Fibroblast of skin of back (primary cell): ENCODE measurements around the gene CALR.
A peak's percentile ranks its signal among the peaks of the same experiment; 100 is the strongest.
"Not testable (repeated sequence)": the region's sequence is repeated elsewhere in the genome, so short reads cannot be mapped to it uniquely, and the experiment has no call there.

Experiments
- DNase-seq: peaks from one replicate; pipeline ENCODE4 v3.0.0-alpha.2; 2013

CALR gene

DNA sequence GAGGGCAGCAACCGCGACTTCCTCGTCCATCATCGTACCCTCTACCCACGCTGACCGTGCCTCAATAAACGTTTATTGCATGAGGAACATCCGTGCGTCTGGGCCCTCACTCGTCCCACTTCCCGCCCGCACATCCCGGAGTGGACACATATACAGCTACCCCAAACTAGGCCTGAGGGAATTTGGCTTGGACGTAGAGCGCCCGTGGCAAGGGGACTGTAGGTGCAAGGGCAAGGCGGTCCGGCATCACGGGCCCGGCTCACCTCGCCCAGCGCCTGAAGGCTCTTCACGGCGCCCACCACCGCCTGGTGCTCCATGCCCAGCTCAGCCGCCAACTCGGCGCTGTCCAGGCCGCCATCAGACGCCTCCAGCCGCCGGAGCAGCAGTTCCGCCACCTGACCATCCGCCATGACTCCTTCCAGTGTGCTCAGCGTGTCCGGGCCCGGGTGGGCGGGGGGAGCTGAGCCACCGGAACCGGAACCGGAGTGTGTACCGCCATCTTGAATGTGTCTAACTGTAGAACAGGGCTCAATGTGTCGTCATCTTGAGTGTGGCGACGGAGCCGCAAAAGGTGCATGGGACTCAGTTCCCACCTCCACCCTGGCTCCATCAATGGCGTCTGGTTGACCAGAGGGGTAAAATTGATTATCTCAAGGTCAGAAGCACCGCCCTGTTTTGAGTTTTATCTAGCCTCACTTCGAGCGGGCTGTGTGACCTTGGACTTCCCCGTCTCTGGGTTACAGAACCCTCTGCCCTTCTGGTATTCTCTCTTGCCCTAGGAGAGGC, 4.9 kb upstream of the CALR start, which contains the start of gene FARSA:
TSS of gene FARSA (minus strand) at position 425 of the 786 bp plus-strand sequence. CDS start at position 410, 15 bp downstream.
- DNase-seq = peak; percentile 90

DNA sequence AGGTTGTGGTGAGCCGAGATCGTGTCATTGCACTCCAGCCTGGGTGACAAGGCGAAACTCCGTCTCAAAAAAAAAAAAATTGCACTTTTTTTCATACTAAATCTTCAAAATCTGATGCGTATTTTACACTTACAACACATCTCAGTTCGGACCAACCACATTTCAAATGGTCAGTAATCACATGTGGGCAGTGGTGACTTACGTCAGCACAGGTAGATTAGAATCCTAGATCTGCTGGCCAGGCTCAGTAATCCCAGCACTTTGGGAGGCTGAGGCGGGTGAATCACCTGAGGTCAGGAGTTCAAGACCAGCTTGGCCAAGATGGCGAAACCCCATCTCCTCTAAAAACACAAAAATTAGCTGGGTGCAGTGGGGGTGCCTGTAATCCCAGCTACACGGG, 3.3 kb upstream of the CALR start:
- DNase-seq = no peak

DNA sequence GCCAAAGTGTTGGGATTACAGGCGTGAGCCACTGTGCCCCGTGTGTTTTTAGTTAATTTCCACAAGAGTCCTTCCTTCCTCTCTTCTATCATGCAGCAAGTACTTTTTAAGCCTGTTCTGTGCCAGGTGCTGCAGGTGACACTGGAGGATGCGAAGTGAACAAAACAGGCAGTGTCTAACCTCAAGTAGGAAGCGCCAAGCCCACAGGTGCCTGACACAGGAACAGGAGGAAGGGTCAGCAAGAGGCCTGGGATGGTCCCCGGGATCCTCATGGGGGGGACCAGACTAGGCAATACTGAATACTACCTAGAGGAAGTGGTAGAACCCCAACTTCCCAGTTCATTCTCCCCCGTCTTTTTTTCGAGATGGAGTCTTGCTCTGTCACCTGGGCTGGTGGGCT, 1.8 kb upstream of the CALR start:
- DNase-seq = no peak

DNA sequence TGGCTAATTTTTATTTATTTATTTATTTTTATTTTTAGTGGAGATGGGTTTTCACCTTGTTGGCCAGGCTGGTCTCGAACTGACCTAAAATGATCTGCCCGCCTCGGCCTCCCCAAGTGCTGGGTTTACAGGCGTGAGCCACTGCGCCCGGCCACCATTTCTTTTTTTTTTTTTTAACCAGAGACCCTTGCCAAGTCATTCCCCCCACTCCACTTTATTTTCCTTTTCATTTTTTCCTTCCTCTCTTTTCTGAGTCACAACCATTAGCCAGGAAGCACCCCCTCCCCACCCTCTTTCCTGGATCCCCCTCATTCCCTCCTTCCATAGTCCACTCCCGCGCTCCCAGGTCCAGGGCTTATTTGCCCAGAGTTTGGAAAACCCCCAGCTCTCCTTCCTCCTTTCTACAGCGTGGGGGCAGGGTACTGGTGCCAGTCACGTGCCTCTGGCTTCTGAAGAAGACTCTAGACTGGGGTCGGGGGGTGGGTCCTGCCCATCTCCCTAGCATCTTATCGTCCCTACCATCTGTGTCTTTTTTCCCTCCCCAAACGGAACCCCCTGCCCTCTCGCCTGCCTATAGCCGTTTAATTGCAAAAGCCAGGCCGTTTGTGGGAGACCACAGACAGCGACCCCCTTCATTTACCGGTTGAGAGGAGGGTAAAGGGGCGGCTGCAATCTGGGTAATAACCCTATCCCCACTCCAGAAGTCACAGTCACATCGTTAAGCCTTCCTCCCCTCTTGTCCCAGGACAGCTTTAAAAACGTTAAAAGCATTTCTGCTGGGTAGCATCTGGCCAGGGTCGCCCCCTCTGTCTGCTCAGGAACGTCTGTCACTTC, 1.1 kb upstream of the CALR start:
- DNase-seq = peak; percentile 40

DNA sequence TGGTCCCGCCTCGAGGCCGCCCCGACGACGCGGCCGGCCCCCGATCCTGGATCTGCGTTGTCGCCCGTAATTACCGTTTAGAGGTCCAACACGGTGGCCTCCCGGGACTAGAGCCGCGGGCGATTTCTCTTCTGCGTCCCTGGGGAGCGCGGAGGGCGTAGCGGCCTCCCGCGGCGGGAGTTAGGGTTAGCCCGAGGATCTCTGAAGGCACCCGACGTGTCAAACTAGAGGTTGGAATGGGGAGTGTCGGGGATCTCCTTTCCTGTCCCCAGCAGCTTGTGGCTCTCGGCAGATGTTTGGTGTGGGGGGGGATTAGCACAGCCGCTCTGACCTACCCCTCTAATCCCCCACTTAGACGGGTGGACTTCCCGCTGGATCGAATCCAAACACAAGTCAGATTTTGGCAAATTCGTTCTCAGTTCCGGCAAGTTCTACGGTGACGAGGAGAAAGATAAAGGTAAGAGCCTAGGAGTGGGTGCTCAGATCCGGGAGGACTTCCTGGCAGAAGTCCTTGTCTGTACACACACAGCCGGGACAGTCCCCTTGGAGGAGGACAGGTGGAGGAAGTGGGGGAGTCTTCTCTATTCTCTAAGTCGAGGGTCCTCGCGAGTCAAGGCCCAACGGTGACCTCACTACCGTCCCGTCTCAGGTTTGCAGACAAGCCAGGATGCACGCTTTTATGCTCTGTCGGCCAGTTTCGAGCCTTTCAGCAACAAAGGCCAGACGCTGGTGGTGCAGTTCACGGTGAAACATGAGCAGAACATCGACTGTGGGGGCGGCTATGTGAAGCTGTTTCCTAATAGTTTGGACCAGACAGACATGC, 581 bp downstream of the CALR start:
- peak; percentile 38 for DNase-seq

DNA sequence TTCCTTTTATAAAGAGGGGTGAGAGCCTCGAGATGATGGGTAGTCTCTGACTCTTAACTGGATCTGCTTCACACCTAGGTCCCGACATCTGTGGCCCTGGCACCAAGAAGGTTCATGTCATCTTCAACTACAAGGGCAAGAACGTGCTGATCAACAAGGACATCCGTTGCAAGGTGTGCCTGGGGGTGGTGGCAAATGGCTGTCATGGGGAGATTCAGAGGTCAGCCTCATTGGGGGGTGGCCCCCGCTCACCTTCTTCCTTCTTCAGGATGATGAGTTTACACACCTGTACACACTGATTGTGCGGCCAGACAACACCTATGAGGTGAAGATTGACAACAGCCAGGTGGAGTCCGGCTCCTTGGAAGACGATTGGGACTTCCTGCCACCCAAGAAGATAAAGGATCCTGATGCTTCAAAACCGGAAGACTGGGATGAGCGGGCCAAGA, 1.6 kb downstream of the CALR start:
- DNase-seq = no peak

DNA sequence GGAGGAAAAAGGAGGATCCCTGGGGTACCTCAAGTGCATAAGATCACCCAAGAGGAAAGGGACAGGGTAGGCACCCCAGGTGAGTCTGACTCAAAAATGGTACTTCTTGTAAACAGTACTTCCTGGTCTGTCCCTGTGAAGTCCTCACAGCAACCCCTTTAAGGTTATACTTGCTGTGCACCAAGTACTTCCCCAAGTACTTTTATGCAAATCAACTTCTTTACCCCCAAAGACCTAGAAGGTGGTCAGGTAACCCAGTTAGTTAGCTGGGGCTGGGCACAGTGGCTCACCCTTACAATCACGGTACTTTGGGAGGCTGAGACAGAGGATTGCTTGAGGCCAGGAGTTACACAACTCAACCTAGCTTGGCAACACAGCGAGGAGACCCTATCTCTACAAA, 2.5 kb downstream of the CALR start:
- DNase-seq = no peak

DNA sequence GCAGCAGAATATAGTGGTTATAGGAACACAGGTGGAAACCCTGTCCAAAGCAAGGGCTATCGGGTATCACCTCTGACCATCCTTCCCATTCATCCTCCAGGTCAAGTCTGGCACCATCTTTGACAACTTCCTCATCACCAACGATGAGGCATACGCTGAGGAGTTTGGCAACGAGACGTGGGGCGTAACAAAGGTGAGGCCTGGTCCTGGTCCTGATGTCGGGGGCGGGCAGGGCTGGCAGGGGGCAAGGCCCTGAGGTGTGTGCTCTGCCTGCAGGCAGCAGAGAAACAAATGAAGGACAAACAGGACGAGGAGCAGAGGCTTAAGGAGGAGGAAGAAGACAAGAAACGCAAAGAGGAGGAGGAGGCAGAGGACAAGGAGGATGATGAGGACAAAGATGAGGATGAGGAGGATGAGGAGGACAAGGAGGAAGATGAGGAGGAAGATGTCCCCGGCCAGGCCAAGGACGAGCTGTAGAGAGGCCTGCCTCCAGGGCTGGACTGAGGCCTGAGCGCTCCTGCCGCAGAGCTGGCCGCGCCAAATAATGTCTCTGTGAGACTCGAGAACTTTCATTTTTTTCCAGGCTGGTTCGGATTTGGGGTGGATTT, 5.1 kb downstream of the CALR start:
- no peak for DNase-seq

DNA sequence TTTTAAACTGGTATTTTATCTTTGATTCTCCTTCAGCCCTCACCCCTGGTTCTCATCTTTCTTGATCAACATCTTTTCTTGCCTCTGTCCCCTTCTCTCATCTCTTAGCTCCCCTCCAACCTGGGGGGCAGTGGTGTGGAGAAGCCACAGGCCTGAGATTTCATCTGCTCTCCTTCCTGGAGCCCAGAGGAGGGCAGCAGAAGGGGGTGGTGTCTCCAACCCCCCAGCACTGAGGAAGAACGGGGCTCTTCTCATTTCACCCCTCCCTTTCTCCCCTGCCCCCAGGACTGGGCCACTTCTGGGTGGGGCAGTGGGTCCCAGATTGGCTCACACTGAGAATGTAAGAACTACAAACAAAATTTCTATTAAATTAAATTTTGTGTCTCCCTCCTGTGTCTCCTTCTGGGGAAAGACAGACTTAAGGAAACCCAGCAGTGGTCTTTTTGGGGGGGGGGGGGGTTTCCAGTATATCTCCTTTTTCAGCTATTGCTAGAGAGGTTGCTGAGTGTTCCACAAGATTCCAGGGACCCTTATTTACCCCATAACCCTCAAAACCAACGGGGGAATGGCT, 5.8 kb downstream of the CALR start:
- DNase-seq = no peak

DNA sequence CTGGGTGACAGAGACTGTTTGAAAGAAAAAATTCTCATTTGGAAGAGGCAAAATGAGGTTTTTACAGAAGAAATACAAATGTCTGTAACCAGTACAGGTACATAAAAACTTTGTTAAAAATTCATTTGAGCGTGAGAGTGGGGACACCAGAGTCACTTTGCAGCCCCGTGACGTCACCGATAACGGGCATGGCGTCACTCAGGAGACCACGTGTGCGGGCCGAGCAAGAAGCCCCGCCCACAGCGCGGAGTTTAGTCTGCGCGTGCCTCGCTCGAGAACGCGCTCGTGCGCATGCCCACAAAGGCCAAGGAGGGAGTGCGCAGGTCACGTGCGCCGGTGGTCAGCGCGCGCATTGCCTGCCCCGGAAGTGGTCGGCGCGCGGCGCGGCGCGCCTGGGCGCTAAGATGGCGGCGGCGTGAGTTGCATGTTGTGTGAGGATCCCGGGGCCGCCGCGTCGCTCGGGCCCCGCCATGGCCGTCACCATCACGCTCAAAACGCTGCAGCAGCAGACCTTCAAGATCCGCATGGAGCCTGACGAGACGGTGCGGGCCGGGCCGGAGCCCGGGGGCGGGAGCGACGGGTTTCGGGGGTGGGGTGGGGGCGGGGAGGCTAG, 7.2 kb downstream of the CALR start, which contains the start of gene RAD23A:
TSS of gene RAD23A (plus strand) at position 384 of the 613 bp plus-strand sequence. CDS start at position 471, 87 bp downstream.
- DNase-seq = peak; percentile 97

DNA sequence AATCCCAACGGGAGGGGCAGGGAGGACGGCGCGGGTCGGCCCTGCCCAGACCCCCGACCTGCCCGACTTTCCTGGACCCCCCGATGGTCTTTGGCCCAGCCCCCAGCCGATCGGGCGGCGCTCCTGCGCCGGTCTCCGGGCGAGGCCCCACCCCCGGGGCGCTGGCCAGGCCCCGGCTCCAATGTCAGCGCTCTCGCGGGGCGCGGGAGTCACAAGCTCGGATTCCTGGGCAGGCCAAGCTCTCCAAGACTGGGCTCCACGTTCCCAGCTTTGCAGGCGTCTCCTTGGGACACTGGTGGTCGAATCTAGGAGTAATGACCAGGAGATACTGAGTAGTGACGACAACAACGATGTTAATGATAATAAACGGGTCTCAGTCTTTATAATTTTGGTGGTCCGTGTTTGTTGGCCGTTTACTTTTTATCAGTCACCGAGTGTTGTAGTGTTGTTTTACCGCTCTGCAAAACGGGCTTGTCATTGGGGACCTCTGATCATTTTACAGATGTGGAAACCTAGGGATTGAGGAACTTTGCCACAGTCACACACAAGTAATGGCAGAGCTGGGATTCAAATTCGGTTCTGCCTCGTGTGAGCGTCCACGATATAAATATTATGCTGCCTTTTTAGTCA, 7.8 kb downstream of the CALR start:
- DNase-seq = peak; percentile 86

DNA sequence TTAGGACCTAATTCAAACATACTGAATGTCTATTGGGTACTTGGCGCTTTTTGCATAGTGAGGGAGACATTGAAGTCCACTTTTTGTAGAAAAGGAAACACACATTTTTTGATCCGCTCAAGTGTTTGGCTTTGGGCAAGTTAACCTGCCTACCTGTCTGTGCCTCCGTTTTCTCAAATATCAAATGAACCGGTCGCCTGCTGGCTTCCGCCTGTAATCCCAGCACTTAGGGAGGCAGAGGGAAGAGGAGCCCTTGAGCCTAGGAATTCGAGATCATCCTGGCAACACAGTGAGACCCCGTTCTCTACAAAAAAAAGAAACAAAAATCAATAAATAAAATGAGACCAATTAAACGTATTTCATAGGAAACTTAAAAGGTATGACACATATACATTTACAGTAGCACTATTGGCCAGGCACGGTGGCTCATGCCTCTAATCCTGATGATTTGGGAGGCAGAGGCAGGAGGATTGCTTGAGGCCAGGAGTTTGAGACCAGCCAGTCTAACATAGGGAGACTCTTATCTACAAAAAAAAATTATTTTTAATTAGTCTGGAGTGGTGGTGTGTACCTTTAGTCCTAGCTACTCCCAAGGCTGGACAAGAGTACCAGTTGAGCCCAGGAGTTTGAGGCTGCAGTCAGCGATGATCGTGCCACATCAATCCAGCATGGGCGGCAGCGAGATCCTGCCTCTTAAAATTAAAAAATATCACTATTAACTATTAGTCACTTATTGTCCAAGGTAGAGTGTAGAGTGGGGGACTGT, 8.5 kb downstream of the CALR start:
- DNase-seq = no peak

DNA sequence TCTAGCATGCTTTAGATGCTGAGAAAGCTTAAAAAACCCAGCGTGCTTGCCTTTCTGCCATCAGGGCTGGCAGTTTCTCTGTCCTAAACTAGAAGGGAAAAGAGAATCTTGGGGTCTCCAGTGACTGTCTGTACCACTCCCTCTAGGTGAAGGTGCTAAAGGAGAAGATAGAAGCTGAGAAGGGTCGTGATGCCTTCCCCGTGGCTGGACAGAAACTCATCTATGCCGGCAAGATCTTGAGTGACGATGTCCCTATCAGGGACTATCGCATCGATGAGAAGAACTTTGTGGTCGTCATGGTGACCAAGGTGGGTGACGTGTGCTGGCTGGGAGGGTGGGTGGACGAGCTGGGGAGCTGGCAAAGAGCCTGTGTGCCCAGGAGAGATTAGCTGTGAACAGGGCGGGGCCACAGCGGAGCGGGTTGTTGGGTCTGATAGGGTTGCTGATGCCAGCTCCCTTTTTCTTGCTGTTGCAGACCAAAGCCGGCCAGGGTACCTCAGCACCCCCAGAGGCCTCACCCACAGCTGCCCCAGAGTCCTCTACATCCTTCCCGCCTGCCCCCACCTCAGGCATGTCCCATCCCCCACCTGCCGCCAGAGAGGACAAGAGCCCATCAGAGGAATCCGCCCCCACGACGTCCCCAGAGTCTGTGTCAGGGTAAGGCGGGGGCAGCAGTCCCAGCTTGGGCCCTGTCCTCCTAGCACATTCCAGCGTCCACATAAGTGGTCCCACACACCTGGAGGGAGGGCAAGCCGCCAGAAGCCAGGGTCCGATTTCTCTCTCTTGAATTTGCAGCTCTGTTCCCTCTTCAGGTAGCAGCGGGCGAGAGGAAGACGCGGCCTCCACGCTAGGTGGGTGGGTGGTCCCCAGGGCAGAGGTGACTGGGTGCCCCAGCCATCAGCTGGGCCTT, 9.5 kb downstream of the CALR start:
- DNase-seq = no peak

DNA sequence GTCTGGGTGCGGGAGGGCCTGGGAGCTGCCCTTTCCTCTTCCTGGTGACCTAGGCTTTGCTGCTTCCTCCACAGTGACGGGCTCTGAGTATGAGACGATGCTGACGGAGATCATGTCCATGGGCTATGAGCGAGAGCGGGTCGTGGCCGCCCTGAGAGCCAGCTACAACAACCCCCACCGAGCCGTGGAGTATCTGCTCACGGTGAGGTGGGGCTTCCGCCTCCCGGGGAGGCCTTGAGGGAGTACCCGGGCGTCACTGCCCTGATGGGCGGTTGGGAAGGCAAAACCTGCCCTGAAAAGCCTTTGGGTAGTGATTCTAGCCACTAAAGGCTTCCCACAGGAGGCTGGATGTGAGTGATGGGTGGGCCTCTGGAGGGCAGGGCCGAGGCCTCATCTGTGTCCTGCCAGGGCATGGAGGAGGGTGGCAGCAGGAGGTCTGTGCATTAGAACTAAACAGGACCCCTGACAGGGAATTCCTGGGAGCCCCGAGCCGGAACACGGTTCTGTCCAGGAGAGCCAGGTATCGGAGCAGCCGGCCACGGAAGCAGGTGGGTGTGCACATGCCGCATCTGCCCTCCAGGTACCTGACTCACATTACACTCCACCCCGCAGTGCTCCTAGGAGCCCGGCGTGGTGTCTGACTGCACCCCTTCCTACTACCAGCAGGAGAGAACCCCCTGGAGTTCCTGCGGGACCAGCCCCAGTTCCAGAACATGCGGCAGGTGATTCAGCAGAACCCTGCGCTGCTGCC, 10.4 kb downstream of the CALR start:
- no peak for DNase-seq

DNA sequence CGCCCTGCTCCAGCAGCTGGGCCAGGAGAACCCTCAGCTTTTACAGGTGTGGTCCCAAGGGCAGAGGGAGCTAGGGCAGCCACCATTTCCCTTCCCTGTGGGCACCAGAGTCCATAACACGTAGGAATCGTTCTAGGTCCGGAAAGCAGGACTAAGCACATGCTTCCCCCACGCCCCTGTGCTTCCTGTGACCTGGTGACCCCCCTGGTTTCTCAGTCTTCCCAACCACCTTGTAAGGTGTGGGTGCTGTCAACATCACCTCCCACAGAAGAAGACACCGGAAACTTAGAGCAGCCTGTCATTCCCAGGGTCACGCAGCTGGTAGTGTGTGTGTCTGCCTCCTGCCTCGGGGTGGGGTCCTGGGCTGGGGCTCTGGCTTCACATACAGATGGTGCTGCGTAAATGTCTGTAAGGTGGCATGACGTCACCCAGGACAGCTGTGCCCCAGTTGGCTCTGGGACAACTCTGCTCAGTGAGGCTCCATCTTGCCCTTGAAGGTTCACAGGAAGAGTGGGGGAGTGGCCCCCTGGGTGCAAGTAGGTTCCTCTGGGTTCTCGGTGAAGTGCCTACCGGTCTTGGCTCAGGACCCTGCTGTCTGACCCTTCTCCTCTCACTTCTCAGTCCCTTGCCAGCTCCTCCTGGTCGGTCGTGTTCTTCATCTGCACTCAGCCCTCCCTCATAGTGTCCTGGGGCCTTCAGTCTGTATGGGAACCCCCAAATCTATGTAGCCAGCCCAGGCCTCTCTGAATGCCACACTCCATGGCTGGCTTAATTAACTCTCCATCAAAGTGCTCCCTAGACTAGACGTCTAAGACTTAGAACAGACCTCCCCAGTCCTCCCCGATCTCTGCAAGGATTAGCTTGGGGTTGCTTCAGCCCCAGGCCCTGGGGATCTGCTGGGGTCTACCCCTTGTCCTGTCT, 11.2 kb downstream of the CALR start:
- DNase-seq = no peak

DNA sequence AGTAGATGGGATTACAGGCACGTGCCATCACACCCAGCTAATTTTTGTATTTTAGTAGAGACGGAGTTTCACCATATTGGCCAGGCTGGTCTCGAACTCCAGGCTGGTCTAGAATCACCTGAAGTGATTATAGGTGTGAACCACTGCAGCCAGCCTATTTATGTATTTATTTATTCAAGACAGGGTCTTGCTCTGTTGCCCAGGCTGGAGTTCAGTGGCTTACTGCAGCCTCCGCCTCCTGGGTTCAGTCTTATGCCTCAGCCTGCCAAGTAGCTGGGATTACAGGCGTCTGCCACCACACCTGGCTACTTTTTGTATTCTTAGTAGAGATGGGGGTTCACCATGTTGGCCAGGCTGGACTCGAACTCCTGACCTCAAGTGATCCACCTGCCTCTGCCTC, 13.6 kb downstream of the CALR start:
- not testable (repeated sequence) for DNase-seq
